Measurements from ENCODE around the gene BSDC1. TPM values are rescaled to one million over a fixed set of nuclear protein-coding genes. Genes with fewer than 3 reads are reported as not detected.

Gene BSDC1
- total and polyA plus RNA-seq, 10 of the 15 experiments (the other 5 are each of a cell fraction or from before 2014, with no cell fraction given), result 3.0 to 39.7 (median 22.8) TPM

- WGBS (ENCODE audit: insufficient coverage, insufficient replicate concordance, low lambda C conversion rate, missing lambda C conversion rate), result 85% methylated on average over 7 of the region's 7 CpGs
- H3K36me3 ChIP-seq (ENCODE audit: control insufficient read depth in 2 of 2, insufficient read depth in 2 of 2, low read length in 1 of 2), result peaks cover 3 to 10% of the 10 kb centered on the region in 2 experiments
- TF ChIP-seq SKIL (IDR thresholded peaks at IDR 0.05; ENCODE audit: low read depth, poor library complexity, severe bottlenecking), result no peak
- TF ChIP-seq CUX1 (IDR thresholded peaks at IDR 0.05; ENCODE audit: insufficient replicate concordance, low read depth, low read length), result no peak
- no peak for TF ChIP-seq POLR2AphosphoS5 (IDR thresholded peaks at IDR 0.05; ENCODE audit: low read length)
- TF ChIP-seq HDAC6 (IDR thresholded peaks at IDR 0.05; ENCODE audit: unreplicated experiment), result no peak
- TF ChIP-seq SMAD1 (IDR thresholded peaks at IDR 0.05; ENCODE audit: low read depth, partially characterized antibody), result no peak
- TF ChIP-seq ZBTB4 (CRISPR knock-in tag; IDR thresholded peaks at IDR 0.05), result no peak
- no peak for TF ChIP-seq TCF3 (IDR thresholded peaks at IDR 0.05; ENCODE audit: borderline replicate concordance, insufficient read depth, low read depth, low read length)
- no peak for TF ChIP-seq SPI1 (IDR thresholded peaks at IDR 0.05; ENCODE audit: borderline replicate concordance, insufficient read depth, low read depth, low read length)
- TF ChIP-seq IKZF2 (IDR thresholded peaks at IDR 0.05), result no peak
Observed at GRCh38 chr1:32367912-32368635, 26.2 kb downstream of the BSDC1 start.

More at GRCh38 chr1:32367912-32368635, 26.2 kb downstream of the BSDC1 start:
- SMC1A ChIA-PET (ENCODE audit: uncharacterized antibody, unreplicated experiment), result no interaction called here
- Histone ChIP-seq H3K4me2 (ENCODE audit: control insufficient read depth, insufficient read depth) (no peak overlapping the region), H2AFZ (ENCODE audit: control insufficient read depth, low read depth, low read length) (no peak overlapping the region), H3K79me2 (ENCODE audit: control insufficient read depth, insufficient read depth, low read length) (no peaks in the 10 kb centered on the region), H3K27me3 (replicated peaks in 1 of 2; ENCODE audit: control insufficient read depth in 2 of 2, insufficient read depth in 2 of 2, low read length in 1 of 2) (no peaks in the 10 kb centered on the region), H4K20me1 (ENCODE audit: control insufficient read depth, insufficient read depth) (no peaks in the 10 kb centered on the region), H3K4me1 (ENCODE audit: control insufficient read depth, insufficient read depth, low read length) (peaks cover 10% of the 10 kb centered on the region), H3K4me3 (no peak overlapping the region), H3K27ac (ENCODE audit: control insufficient read depth, insufficient read depth) (no peak overlapping the region), H3K9me3 (replicated peaks; ENCODE audit: control insufficient read depth, insufficient read depth, low read length) (no peaks in the 10 kb centered on the region), H3K9ac (ENCODE audit: control insufficient read depth, insufficient read depth, low read length) (no peak overlapping the region)
- FAIRE-seq (no peak), ATAC-seq (no peak), DNase-seq (ENCODE audit: low read depth, low spot score) (no peak)
- POLR2A ChIA-PET, result interaction anchor here (1.1 kb wide), 1 partner anchor 9 kb away, joined by 3 read pairs; no protein-coding TSS in a partner anchor
- no TSS peak for BruUV-seq (replicated peaks)
- RAD21 ChIA-PET (ENCODE audit: unreplicated experiment), result interaction anchor here (0.6 kb wide), 1 partner anchor 130 kb away, joined by 3 read pairs; no protein-coding TSS in a partner anchor
- intact Hi-C loops (cut with micrococcal nuclease; ENCODE audit: unreplicated experiment) (no loop called here), in situ Hi-C loops (cut with MboI) (no loop called here)
- CTCF ChIA-PET, result interaction anchor here (1.2 kb wide), 1 partner anchor 10 kb away, joined by 3 read pairs; no protein-coding TSS in a partner anchor

All from GM12878 (cell line).